ENCODE measurements around the gene TTC7B. TPM values are rescaled to one million over a fixed set of nuclear protein-coding genes. Genes with fewer than 3 reads are reported as not detected.

The TTC7B gene
- total and polyA plus RNA-seq, 9 donors, result 17.6 to 44.7 (median 38.0) TPM

GRCh38 chr14:90778571-90779255 is 37.5 kb downstream of the TTC7B start:
- no peak for DNase-seq
- Histone ChIP-seq H3K27me3 (ENCODE audit: control insufficient read depth, insufficient read depth, low read length) (no peaks in the 10 kb centered on the region), H3K4me1 (ENCODE audit: control insufficient read depth, insufficient read depth, low read length) (no peaks in the 10 kb centered on the region), H3K36me3 (ENCODE audit: control insufficient read depth, insufficient read depth, low read length) (peaks cover 55% of the 10 kb centered on the region), H3K9me3 (replicated peaks; ENCODE audit: control insufficient read depth, low read depth, low read length) (no peaks in the 10 kb centered on the region), H3K4me3 (ENCODE audit: low read length) (no peak overlapping the region), H3K27ac (ENCODE audit: low read length) (no peak overlapping the region)
- 93% methylated on average over 10 of the region's 13 CpGs for WGBS (ENCODE audit: insufficient coverage)

- Histone ChIP-seq H3K27ac (ENCODE audit: low read length) (no peak overlapping the region), H3K4me1 (ENCODE audit: control insufficient read depth, insufficient read depth, low read length) (no peaks in the 10 kb centered on the region), H3K36me3 (ENCODE audit: control insufficient read depth, insufficient read depth, low read length) (peaks cover 50% of the 10 kb centered on the region), H3K27me3 (ENCODE audit: control insufficient read depth, insufficient read depth, low read length) (no peaks in the 10 kb centered on the region), H3K9me3 (replicated peaks; ENCODE audit: control insufficient read depth, low read depth, low read length) (no peaks in the 10 kb centered on the region), H3K4me3 (ENCODE audit: low read length) (no peak overlapping the region)
- no peak for DNase-seq
- WGBS (ENCODE audit: insufficient coverage), result 87% methylated on average over 8 of the region's 11 CpGs
Observed at GRCh38 chr14:90777830-90778485, 38.3 kb downstream of the TTC7B start.

GRCh38 chr14:90777358-90777757 is 38.9 kb downstream of the TTC7B start:
- Histone ChIP-seq H3K4me3 (ENCODE audit: low read length) (no peak overlapping the region), H3K9me3 (replicated peaks; ENCODE audit: control insufficient read depth, low read depth, low read length) (no peaks in the 10 kb centered on the region), H3K27me3 (ENCODE audit: control insufficient read depth, insufficient read depth, low read length) (no peaks in the 10 kb centered on the region), H3K27ac (ENCODE audit: low read length) (no peak overlapping the region), H3K4me1 (ENCODE audit: control insufficient read depth, insufficient read depth, low read length) (no peaks in the 10 kb centered on the region), H3K36me3 (ENCODE audit: control insufficient read depth, insufficient read depth, low read length) (peaks cover 48% of the 10 kb centered on the region)
- 33% methylated on average over 1 of the region's 2 CpGs for WGBS (ENCODE audit: insufficient coverage)
- DNase-seq, result no peak

GRCh38 chr14:90775441-90775840 is 40.8 kb downstream of the TTC7B start:
- no peak for DNase-seq
- no CpG with 5 or more reads among the region's 4 CpGs for WGBS (ENCODE audit: insufficient coverage)
- Histone ChIP-seq H3K27me3 (ENCODE audit: control insufficient read depth, insufficient read depth, low read length) (no peaks in the 10 kb centered on the region), H3K4me1 (ENCODE audit: control insufficient read depth, insufficient read depth, low read length) (no peaks in the 10 kb centered on the region), H3K36me3 (ENCODE audit: control insufficient read depth, insufficient read depth, low read length) (peaks cover 40% of the 10 kb centered on the region), H3K27ac (ENCODE audit: low read length) (no peak overlapping the region), H3K4me3 (ENCODE audit: low read length) (no peak overlapping the region), H3K9me3 (replicated peaks; ENCODE audit: control insufficient read depth, low read depth, low read length) (no peaks in the 10 kb centered on the region)

- no peaks in the 10 kb centered on the region for H3K4me1 ChIP-seq (ENCODE audit: control insufficient read depth, insufficient read depth, low read length)
- DNase-seq, result no peak
- peaks cover 40% of the 10 kb centered on the region for H3K36me3 ChIP-seq (ENCODE audit: control insufficient read depth, insufficient read depth, low read length)
- WGBS (ENCODE audit: insufficient coverage), result 85% methylated on average over 3 of the region's 5 CpGs
- no peak overlapping the region for H3K27ac ChIP-seq (ENCODE audit: low read length)
- peaks cover 2% of the 10 kb centered on the region for H3K9me3 ChIP-seq (replicated peaks; ENCODE audit: control insufficient read depth, low read depth, low read length)
- H3K4me3 ChIP-seq (ENCODE audit: low read length), result no peak overlapping the region
- H3K27me3 ChIP-seq (ENCODE audit: control insufficient read depth, insufficient read depth, low read length), result no peaks in the 10 kb centered on the region
Observed at GRCh38 chr14:90774316-90774715, 41.9 kb downstream of the TTC7B start.

- H3K4me3 ChIP-seq (ENCODE audit: low read length), result no peak overlapping the region
- H3K36me3 ChIP-seq (ENCODE audit: control insufficient read depth, insufficient read depth, low read length), result peaks cover 38% of the 10 kb centered on the region
- no peak for DNase-seq
- H3K27ac ChIP-seq (ENCODE audit: low read length), result no peak overlapping the region
- H3K9me3 ChIP-seq (replicated peaks; ENCODE audit: control insufficient read depth, low read depth, low read length), result peaks cover 3% of the 10 kb centered on the region
- WGBS (ENCODE audit: insufficient coverage), result 80% methylated on average over 4 of the region's 4 CpGs
- no peaks in the 10 kb centered on the region for H3K4me1 ChIP-seq (ENCODE audit: control insufficient read depth, insufficient read depth, low read length)
- no peaks in the 10 kb centered on the region for H3K27me3 ChIP-seq (ENCODE audit: control insufficient read depth, insufficient read depth, low read length)
Observed at GRCh38 chr14:90773705-90774104, 42.5 kb downstream of the TTC7B start.

GRCh38 chr14:90773196-90773486 is 43.1 kb downstream of the TTC7B start:
- H3K36me3 ChIP-seq (ENCODE audit: control insufficient read depth, insufficient read depth, low read length), result peaks cover 35% of the 10 kb centered on the region
- no CpG with 5 or more reads among the region's 1 CpG for WGBS (ENCODE audit: insufficient coverage)
- no peaks in the 10 kb centered on the region for H3K4me1 ChIP-seq (ENCODE audit: control insufficient read depth, insufficient read depth, low read length)
- no peak for DNase-seq
- no peaks in the 10 kb centered on the region for H3K27me3 ChIP-seq (ENCODE audit: control insufficient read depth, insufficient read depth, low read length)
- H3K9me3 ChIP-seq (replicated peaks; ENCODE audit: control insufficient read depth, low read depth, low read length), result peaks cover 7% of the 10 kb centered on the region
- no peak overlapping the region for H3K27ac ChIP-seq (ENCODE audit: low read length)
- H3K4me3 ChIP-seq (ENCODE audit: low read length), result no peak overlapping the region

GRCh38 chr14:90767899-90768298 is 48.3 kb downstream of the TTC7B start:
- no peak for DNase-seq
- Histone ChIP-seq H3K36me3 (ENCODE audit: control insufficient read depth, insufficient read depth, low read length) (peaks cover 19% of the 10 kb centered on the region), H3K4me1 (ENCODE audit: control insufficient read depth, insufficient read depth, low read length) (no peaks in the 10 kb centered on the region), H3K4me3 (ENCODE audit: low read length) (no peak overlapping the region), H3K27me3 (ENCODE audit: control insufficient read depth, insufficient read depth, low read length) (no peaks in the 10 kb centered on the region), H3K9me3 (replicated peaks; ENCODE audit: control insufficient read depth, low read depth, low read length) (peaks cover 25% of the 10 kb centered on the region), H3K27ac (ENCODE audit: low read length) (no peak overlapping the region)

- H3K27ac ChIP-seq (ENCODE audit: low read length), result no peak overlapping the region
- DNase-seq, result no peak
- peaks cover 7% of the 10 kb centered on the region for H3K9me3 ChIP-seq (replicated peaks; ENCODE audit: control insufficient read depth, low read depth, low read length)
- H3K4me3 ChIP-seq (ENCODE audit: low read length), result no peak overlapping the region
- H3K4me1 ChIP-seq (ENCODE audit: control insufficient read depth, insufficient read depth, low read length), result peaks cover 16% of the 10 kb centered on the region
- no peaks in the 10 kb centered on the region for H3K36me3 ChIP-seq (ENCODE audit: control insufficient read depth, insufficient read depth, low read length)
- H3K27me3 ChIP-seq (ENCODE audit: control insufficient read depth, insufficient read depth, low read length), result no peaks in the 10 kb centered on the region
- 85% methylated on average over 2 of the region's 4 CpGs for WGBS (ENCODE audit: insufficient coverage)
Observed at GRCh38 chr14:90760591-90761316, 55.5 kb downstream of the TTC7B start.

- no peaks in the 10 kb centered on the region for H3K27me3 ChIP-seq (ENCODE audit: control insufficient read depth, insufficient read depth, low read length)
- whole genome bisulfite sequencing (ENCODE audit: insufficient coverage), result 82% methylated on average over 3 of the region's 4 CpGs
- H3K36me3 ChIP-seq (ENCODE audit: control insufficient read depth, insufficient read depth, low read length), result no peaks in the 10 kb centered on the region
- DNase-seq, result no peak
- peaks cover 7% of the 10 kb centered on the region for H3K9me3 ChIP-seq (replicated peaks; ENCODE audit: control insufficient read depth, low read depth, low read length)
- H3K4me3 ChIP-seq (ENCODE audit: low read length), result no peak overlapping the region
- H3K27ac ChIP-seq (ENCODE audit: low read length), result no peak overlapping the region
- H3K4me1 ChIP-seq (ENCODE audit: control insufficient read depth, insufficient read depth, low read length), result peaks cover 16% of the 10 kb centered on the region
Observed at GRCh38 chr14:90760078-90760444, 56.2 kb downstream of the TTC7B start.
